GM23248 (cell line): ENCODE results near the gene PALM.

Experiments used
- EZH2 ChIP-seq: fragments of 200-600 bp; sonication (generic); IDR thresholded peaks from 2 replicates; pipeline ENCODE4 v1.6.1; 2018; ENCODE audit warnings: antibody characterized with exemption, mild to moderate bottlenecking; ENCODE audit not compliant: insufficient read depth, poor library complexity, severe bottlenecking
- EZH2phosphoT487 ChIP-seq: fragments of 200-600 bp; sonication (generic); IDR thresholded peaks from 2 replicates; pipeline ENCODE4 v1.6.1; 2018; ENCODE audit warnings: antibody characterized with exemption, moderate library complexity, mild to moderate bottlenecking, low read depth; ENCODE audit not compliant: insufficient read depth

GRCh38 chr19:687569-688166, 21.1 kb upstream of the PALM start:
- no peak for TF ChIP-seq EZH2phosphoT487
- TF ChIP-seq EZH2: no peak
